Trophoblast cell (in vitro differentiated cells and primary cell): ENCODE data around the gene OR5B17.

ENCODE experiments used
- DNase-seq, 2 donors: peaks; one replicate each; pipeline ENCODE4 v3.0.0-alpha.2; 2016
- H2AFZ ChIP-seq: 2 replicates; pipeline ENCODE4 v1.6.1; 2013; ENCODE audit warnings: low read length, moderate library complexity, mild to moderate bottlenecking; ENCODE audit not compliant: insufficient read depth, poor library complexity
- H2AK5ac ChIP-seq: 2 replicates; pipeline ENCODE4 v1.6.1; 2013; ENCODE audit warnings: mild to moderate bottlenecking, low read length
- H2BK120ac ChIP-seq: 2 replicates; pipeline ENCODE4 v1.6.1; 2013; ENCODE audit warnings: low read length, mild to moderate bottlenecking, moderate library complexity; ENCODE audit not compliant: insufficient read depth, poor library complexity
- H2BK12ac ChIP-seq: 2 replicates; pipeline ENCODE4 v1.6.1; 2013; ENCODE audit warnings: mild to moderate bottlenecking, low read length, moderate library complexity
- H2BK5ac ChIP-seq: 2 replicates; pipeline ENCODE4 v1.6.1; 2013; ENCODE audit warnings: low read length, low read depth, moderate library complexity, mild to moderate bottlenecking; ENCODE audit not compliant: poor library complexity
- H3K14ac ChIP-seq: 2 replicates; pipeline ENCODE4 v1.6.1; 2013; ENCODE audit warnings: mild to moderate bottlenecking, low read length
- H3K18ac ChIP-seq: 2 replicates; pipeline ENCODE4 v1.6.1; 2013; ENCODE audit warnings: mild to moderate bottlenecking, low read length
- H3K23ac ChIP-seq: 2 replicates; pipeline ENCODE4 v1.6.1; 2013; ENCODE audit warnings: low read length
- H3K27ac ChIP-seq: 2 replicates; pipeline ENCODE4 v1.5.1; 2013; ENCODE audit warnings: low read depth, mild to moderate bottlenecking, inconsistent platforms, low read length, moderate library complexity
- H3K27me3 ChIP-seq: 2 replicates; pipeline ENCODE4 v1.6.1; 2013; ENCODE audit warnings: inconsistent platforms, mild to moderate bottlenecking, low read length, moderate library complexity; ENCODE audit not compliant: insufficient read depth
- H3K36me3 ChIP-seq, 2 experiments: 1 replicate in 1 of 2; 2 replicates in 1 of 2; pipeline ENCODE4 v1.6.1; 2013; ENCODE audit warnings: low read length in 2 of 2, mild to moderate bottlenecking in 2 of 2, moderate library complexity in 1 of 2; ENCODE audit not compliant: insufficient read depth in 2 of 2, control insufficient read depth in 1 of 2
- H3K4ac ChIP-seq: 2 replicates; pipeline ENCODE4 v1.6.1; 2013; ENCODE audit warnings: low read depth, mild to moderate bottlenecking, low read length, moderate library complexity
- H3K4me1 ChIP-seq, 2 experiments: 1 replicate in 1 of 2; 2 replicates in 1 of 2; pipeline ENCODE4 v1.6.1; 2013; ENCODE audit warnings: low read length in 2 of 2, mild to moderate bottlenecking in 2 of 2, moderate library complexity in 1 of 2; ENCODE audit not compliant: insufficient read depth in 2 of 2, control insufficient read depth in 1 of 2
- H3K4me2 ChIP-seq: 2 replicates; pipeline ENCODE4 v1.6.1; 2013; ENCODE audit warnings: inconsistent platforms, mild to moderate bottlenecking, low read length, moderate library complexity
- H3K4me3 ChIP-seq: 2 replicates; pipeline ENCODE4 v1.5.1; 2013; ENCODE audit warnings: mild to moderate bottlenecking, low read depth, low read length, inconsistent platforms
- H3K79me1 ChIP-seq: one replicate; pipeline ENCODE4 v1.6.1; 2013; ENCODE audit warnings: low read length
- H3K79me2 ChIP-seq: 2 replicates; pipeline ENCODE4 v1.6.1; 2013; ENCODE audit warnings: low read length, mild to moderate bottlenecking; ENCODE audit not compliant: control insufficient read depth, insufficient read depth, poor library complexity
- H3K9ac ChIP-seq: 2 replicates; pipeline ENCODE4 v1.6.1; 2013; ENCODE audit warnings: mild to moderate bottlenecking, low read length
- H3K9me3 ChIP-seq: 2 replicates; pipeline ENCODE4 v1.6.1; 2013; ENCODE audit warnings: low read depth, mild to moderate bottlenecking, control low read depth, inconsistent platforms, low read length; ENCODE audit not compliant: insufficient read depth
- H4K12ac ChIP-seq: 2 replicates; pipeline ENCODE4 v1.6.1; 2013; ENCODE audit warnings: low read depth, mild to moderate bottlenecking, low read length, moderate library complexity
- H4K8ac ChIP-seq: 2 replicates; pipeline ENCODE4 v1.6.1; 2013; ENCODE audit warnings: low read depth, mild to moderate bottlenecking, low read length, moderate library complexity
- H4K91ac ChIP-seq: one replicate; pipeline ENCODE4 v1.6.1; 2013; ENCODE audit warnings: low read depth, mild to moderate bottlenecking, low read length, moderate library complexity
- WGBS: extraction: QIAGEN DNeasy Blood & Tissue Kit; methylation state at CpG from one replicate; pipeline ENCODE4 v1.1.7; 2013; ENCODE audit warnings: missing lambda C conversion rate; ENCODE audit not compliant: insufficient read length, insufficient coverage; ENCODE audit errors: extremely low coverage; 5-methylcytosine and 5-hydroxymethylcytosine counted together

OR5B17 gene

GRCh38 chr11:58318532-58318931 is 40.3 kb downstream of the OR5B17 start:
- no peaks in the 10 kb centered on the region for H3K4me1 ChIP-seq
- H4K91ac ChIP-seq = no peak overlapping the region
- H3K18ac ChIP-seq = no peak overlapping the region
- H3K4me2 ChIP-seq = no peak overlapping the region
- H2AK5ac ChIP-seq = no peak overlapping the region
- H2BK5ac ChIP-seq = no peak overlapping the region
- no peaks in the 10 kb centered on the region for H3K9me3 ChIP-seq
- no peak overlapping the region for H3K9ac ChIP-seq
- no peak for DNase-seq
- no peak overlapping the region for H3K4ac ChIP-seq
- no peak overlapping the region for H3K4me3 ChIP-seq
- H2BK120ac ChIP-seq = no peak overlapping the region
- no peaks in the 10 kb centered on the region for H3K79me2 ChIP-seq
- no peaks in the 10 kb centered on the region for H3K79me1 ChIP-seq
- H3K14ac ChIP-seq = no peak overlapping the region
- no peak overlapping the region for H4K8ac ChIP-seq
- no peaks in the 10 kb centered on the region for H3K36me3 ChIP-seq
- WGBS = no CpG with 5 or more reads among the region's 3 CpGs
- no peak overlapping the region for H3K23ac ChIP-seq
- no peak overlapping the region for H4K12ac ChIP-seq
- H2AFZ ChIP-seq = no peak overlapping the region
- H2BK12ac ChIP-seq = no peak overlapping the region
- H3K27me3 ChIP-seq = no peaks in the 10 kb centered on the region
- no peak overlapping the region for H3K27ac ChIP-seq

DNA sequence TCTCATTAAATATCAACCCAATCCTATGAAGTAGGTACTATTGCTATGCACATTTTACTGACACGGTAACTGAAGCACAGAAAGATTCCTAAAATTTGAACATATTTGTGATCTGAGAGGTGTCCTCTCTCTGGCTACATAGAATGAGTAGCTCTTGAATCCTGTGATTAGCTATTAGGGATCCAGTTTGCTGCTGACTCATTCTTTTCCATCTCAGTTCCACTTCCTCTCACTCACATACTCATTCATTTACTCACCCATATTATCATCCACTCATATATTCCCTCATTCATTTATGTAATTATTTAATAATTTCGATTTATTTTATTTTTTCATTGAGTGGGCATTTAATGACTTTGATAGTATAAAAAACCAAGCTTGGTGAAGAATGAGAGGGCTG is 42.7 kb downstream of the OR5B17 start:
- no peak overlapping the region for H3K4ac ChIP-seq
- H3K9ac ChIP-seq = no peak overlapping the region
- H3K9me3 ChIP-seq = no peaks in the 10 kb centered on the region
- no peak overlapping the region for H3K23ac ChIP-seq
- no peak overlapping the region for H2BK5ac ChIP-seq
- no peak overlapping the region for H2BK12ac ChIP-seq
- H3K4me1 ChIP-seq = no peaks in the 10 kb centered on the region
- no peak overlapping the region for H3K4me2 ChIP-seq
- 100% methylated on average over 1 of the region's 2 CpGs for WGBS
- H3K36me3 ChIP-seq = no peaks in the 10 kb centered on the region
- H4K8ac ChIP-seq = no peak overlapping the region
- H3K79me1 ChIP-seq = no peaks in the 10 kb centered on the region
- H4K12ac ChIP-seq = no peak overlapping the region
- no peak overlapping the region for H2BK120ac ChIP-seq
- H2AK5ac ChIP-seq = no peak overlapping the region
- H3K4me3 ChIP-seq = no peak overlapping the region
- H3K27ac ChIP-seq = no peak overlapping the region
- no peaks in the 10 kb centered on the region for H3K27me3 ChIP-seq
- no peaks in the 10 kb centered on the region for H3K79me2 ChIP-seq
- H2AFZ ChIP-seq = no peak overlapping the region
- H3K18ac ChIP-seq = no peak overlapping the region
- no peak overlapping the region for H4K91ac ChIP-seq
- H3K14ac ChIP-seq = no peak overlapping the region
- DNase-seq = no peak
